Measurements from ENCODE around the gene GUCY1A2.

DNA sequence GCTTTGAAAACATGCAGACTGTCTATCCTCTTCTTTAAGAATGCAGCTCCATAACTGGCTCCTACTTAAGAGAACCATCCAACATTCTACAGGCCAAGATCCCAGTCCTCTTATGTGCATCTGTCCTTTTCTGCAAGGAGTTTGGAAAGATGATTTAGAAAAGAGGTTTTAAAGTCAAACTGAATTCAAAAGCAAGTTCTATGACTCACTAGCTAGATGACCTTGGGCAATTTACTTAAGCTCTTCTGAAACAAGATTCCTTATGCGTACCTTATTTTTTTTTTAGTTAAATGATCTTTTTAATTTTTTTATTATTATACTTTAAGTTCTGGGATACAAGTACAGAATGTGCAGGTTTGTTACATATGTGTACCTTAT lies 29.2 kb downstream of the GUCY1A2 start:
- TF ChIP-seq, protein P1, sequence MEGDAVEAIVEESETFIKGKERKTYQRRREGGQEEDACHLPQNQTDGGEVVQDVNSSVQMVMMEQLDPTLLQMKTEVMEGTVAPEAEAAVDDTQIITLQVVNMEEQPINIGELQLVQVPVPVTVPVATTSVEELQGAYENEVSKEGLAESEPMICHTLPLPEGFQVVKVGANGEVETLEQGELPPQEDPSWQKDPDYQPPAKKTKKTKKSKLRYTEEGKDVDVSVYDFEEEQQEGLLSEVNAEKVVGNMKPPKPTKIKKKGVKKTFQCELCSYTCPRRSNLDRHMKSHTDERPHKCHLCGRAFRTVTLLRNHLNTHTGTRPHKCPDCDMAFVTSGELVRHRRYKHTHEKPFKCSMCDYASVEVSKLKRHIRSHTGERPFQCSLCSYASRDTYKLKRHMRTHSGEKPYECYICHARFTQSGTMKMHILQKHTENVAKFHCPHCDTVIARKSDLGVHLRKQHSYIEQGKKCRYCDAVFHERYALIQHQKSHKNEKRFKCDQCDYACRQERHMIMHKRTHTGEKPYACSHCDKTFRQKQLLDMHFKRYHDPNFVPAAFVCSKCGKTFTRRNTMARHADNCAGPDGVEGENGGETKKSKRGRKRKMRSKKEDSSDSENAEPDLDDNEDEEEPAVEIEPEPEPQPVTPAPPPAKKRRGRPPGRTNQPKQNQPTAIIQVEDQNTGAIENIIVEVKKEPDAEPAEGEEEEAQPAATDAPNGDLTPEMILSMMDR (IDR thresholded peaks at IDR 0.05): no peak
- no peak for TF ChIP-seq EP300 (IDR thresholded peaks at IDR 0.05)
